Activated CD8-positive, alpha-beta memory T cell treated with anti-CD3 and anti-CD28 coated beads for 4 hours (primary cell): Measurements from ENCODE around the gene ARHGAP26.
A peak's percentile ranks its signal among the peaks of the same experiment; 100 is the strongest.

Experiments used
- DNase-seq, 2 donors: peaks; one replicate each; pipeline ENCODE4 v3.0.0-alpha.2; 2020; ENCODE audit warnings: low read depth in 2 of 2

ARHGAP26 gene

GRCh38 chr5:142811866-142812557 is 41.8 kb downstream of the ARHGAP26 start:
- no peak for DNase-seq

- no peak for DNase-seq
These were observed 43.0 kb downstream of the ARHGAP26 start for GRCh38 chr5:142813220-142813619.

- DNase-seq = no peak
These were observed 43.9 kb downstream of the ARHGAP26 start for GRCh38 chr5:142814122-142814521.

GRCh38 chr5:142815469-142815868 is 45.3 kb downstream of the ARHGAP26 start:
- DNase-seq = no peak

- DNase-seq = no peak
These were observed 46.6 kb downstream of the ARHGAP26 start for GRCh38 chr5:142816531-142817430.

- no peak for DNase-seq
These were observed 47.8 kb downstream of the ARHGAP26 start for GRCh38 chr5:142817949-142818431.

GRCh38 chr5:142819292-142819691 is 49.1 kb downstream of the ARHGAP26 start:
- no peak for DNase-seq

GRCh38 chr5:142819825-142820224 is 49.6 kb downstream of the ARHGAP26 start:
- no peak for DNase-seq

GRCh38 chr5:142820447-142820846 is 50.3 kb downstream of the ARHGAP26 start:
- no peak for DNase-seq

- DNase-seq = no peak
These were observed 51.0 kb downstream of the ARHGAP26 start for GRCh38 chr5:142821034-142821732.

- no peak for DNase-seq
These were observed 51.7 kb downstream of the ARHGAP26 start for GRCh38 chr5:142821733-142822487.

- no peak for DNase-seq
These were observed 52.9 kb downstream of the ARHGAP26 start for GRCh38 chr5:142823126-142823525.

- no peak for DNase-seq
These were observed 53.6 kb downstream of the ARHGAP26 start for GRCh38 chr5:142823806-142824205.

- no peak for DNase-seq
These were observed 54.2 kb downstream of the ARHGAP26 start for GRCh38 chr5:142824391-142824790.

- no peak for DNase-seq
These were observed 55.4 kb downstream of the ARHGAP26 start for GRCh38 chr5:142825378-142826089.

GRCh38 chr5:142826093-142826492 is 55.9 kb downstream of the ARHGAP26 start:
- no peak for DNase-seq

- DNase-seq = peak in 1 of 2 donors; percentile 19
These were observed 56.7 kb downstream of the ARHGAP26 start for GRCh38 chr5:142826741-142827492.

GRCh38 chr5:142827934-142828576 is 57.9 kb downstream of the ARHGAP26 start:
- DNase-seq = no peak

GRCh38 chr5:142828797-142829535 is 58.8 kb downstream of the ARHGAP26 start:
- DNase-seq = no peak
